Coronary artery (tissue), 2 donors: ENCODE results near the gene DPP7.

Experiments
- DNase-seq: peaks from one replicate; pipeline ENCODE4 v3.0.0-alpha.2; 2017; ENCODE audit warnings: low spot score
- H3K27ac ChIP-seq, 2 donors: fragments of 200-600 bp; sonication (generic); one replicate each; pipeline ENCODE4 v1.5.1; 2016 to 2019
- H3K4me3 ChIP-seq: fragments of 200-600 bp; sonication (generic); 2 replicates; pipeline ENCODE4 v1.5.1; 2016; ENCODE audit warnings: mild to moderate bottlenecking, moderate library complexity
- CTCF ChIP-seq: fragments of 200-600 bp; sonication (generic); IDR thresholded peaks from one replicate; pipeline ENCODE4 v1.5.1; 2019; ENCODE audit warnings: antibody characterized with exemption

DPP7 gene

DNA sequence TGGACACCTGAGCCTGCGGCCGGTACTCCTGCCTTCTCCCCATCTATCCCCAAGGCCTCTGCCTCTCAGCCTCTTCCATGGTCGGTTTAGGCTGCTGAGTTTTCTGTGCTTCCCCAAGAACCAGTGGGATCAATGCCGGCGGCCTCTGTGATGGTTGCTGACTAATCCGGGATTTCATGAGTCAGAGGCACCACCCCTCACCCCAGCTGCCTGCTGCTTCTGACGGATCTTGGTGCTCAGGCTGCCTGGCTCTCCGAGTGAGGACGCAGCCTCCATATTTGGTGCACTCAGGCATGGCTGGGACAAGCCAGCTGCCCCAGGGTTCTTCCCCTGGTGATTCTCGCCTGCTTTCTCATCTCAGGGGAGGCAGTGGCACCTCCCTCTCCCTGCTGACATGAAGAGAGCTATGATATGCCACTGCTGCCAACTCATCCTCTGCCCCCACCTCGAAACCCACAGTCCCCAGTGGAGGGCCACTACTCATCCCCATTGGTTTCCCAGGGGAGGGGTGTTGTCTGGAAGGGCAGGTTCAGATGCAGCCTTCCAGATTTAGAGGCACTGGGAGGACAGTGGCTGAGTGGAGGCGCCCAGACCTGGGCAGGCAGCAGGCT is 31.0 kb downstream of the DPP7 start:
- Histone ChIP-seq H3K4me3 (no peak overlapping the region), H3K27ac (peak overlapping the region; percentile 38 to 78)
- TF ChIP-seq CTCF = no peak
- no peak for DNase-seq

DNA sequence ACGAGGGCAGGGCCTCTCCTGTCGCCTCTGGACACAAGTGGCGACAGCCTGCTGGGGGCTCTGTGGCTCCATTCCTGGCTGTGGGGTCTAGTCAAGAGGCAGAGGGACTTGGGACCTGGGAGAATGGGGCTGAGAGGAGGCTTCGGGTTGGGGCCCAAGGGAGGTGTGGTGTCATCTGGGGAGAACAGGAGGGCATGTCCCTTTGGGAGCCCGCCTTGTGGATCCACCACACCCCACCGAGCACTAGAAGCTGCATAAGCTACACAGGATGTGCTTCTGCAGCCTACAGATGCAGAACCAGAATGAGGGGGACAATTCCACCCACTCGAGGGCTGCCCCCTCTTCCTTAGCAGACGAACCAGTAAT is 31.6 kb downstream of the DPP7 start:
- no peak for DNase-seq
- peak overlapping the region; percentile 38 to 78 for H3K27ac ChIP-seq
- no peak for TF ChIP-seq CTCF

DNA sequence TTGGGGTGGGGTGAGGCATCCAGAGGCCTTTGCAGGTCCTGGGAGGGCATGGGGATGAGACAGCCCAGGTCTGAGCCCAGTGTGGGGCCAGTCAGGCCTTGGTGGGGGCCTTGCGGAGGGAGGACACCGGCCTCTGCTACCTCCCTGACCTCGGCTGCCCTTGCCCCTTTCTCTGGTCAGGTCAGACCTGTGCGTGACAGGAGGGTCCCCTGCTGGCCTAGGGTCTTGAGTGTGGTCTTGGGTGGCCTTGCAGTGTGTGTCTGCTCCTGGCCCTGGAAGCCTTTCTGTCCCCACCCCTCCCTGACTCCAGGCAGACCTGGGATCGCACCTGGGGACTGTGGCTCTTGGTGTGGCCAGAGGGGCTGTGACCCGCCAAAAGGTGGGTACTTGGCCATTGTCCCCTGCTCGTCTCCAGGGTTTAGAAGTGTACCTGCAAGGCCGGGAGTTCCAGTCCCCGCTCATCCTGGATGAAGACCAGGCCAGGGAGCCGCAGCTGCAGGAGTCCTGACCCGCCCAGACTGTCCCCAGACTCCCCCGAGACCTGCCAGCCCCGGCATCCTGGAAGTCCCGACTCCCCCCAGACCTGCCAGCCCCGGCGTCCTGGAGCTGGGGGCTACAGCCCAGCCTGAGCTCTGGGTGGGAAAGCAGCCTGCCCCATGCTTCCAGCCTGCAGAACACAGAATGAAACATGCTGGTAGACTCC is 32.2 kb downstream of the DPP7 start:
- DNase-seq = no peak
- no peak for TF ChIP-seq CTCF
- Histone ChIP-seq H3K27ac (peak overlapping the region in 1 of 2 donors; percentile 78), H3K4me3 (no peak overlapping the region)

More for the DNA sequence above, 31.6 kb downstream of the DPP7 start:
- H3K4me3 ChIP-seq = no peak overlapping the region

- Histone ChIP-seq H3K27ac (no peak overlapping the region), H3K4me3 (no peak overlapping the region)
- no peak for TF ChIP-seq CTCF
- no peak for DNase-seq
These were observed 34.0 kb downstream of the DPP7 start for GRCh38 chr9:137080260-137081122.

GRCh38 chr9:137079401-137079787 is 35.1 kb downstream of the DPP7 start:
- TF ChIP-seq CTCF = no peak
- no peak for DNase-seq
- Histone ChIP-seq H3K27ac (no peak overlapping the region), H3K4me3 (no peak overlapping the region)

DNA sequence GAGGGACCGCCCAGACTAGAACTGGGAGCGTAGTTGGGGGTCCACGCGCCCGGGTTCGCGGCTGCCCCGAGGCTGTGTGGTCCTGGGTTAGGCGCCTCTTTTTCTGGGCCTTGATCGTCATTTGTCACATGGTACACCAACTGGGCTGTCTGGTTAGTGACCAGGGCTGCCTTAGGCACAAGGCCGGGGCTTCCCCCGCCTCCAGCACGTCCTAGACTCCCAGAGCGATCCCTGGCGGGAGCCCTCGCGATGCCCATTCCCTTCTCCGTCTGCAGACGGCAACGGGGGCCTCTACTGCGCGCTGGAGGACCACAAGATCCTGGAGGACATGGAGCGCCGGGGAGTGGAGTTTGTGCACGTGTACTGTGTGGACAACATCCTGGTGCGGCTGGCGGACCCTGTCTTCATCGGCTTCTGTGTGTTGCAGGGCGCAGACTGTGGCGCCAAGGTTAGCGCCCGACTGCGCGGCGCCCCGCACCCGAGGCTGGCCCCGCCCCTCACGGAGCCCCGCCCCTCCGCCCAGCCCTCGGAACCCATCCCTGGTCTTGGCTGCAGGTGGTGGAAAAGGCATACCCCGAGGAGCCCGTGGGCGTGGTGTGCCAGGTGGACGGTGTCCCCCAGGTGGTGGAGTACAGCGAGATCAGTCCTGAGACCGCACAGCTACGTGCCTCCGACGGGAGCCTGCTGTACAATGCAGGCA is 35.7 kb downstream of the DPP7 start:
- Histone ChIP-seq H3K27ac (no peak overlapping the region), H3K4me3 (peak overlapping the region; percentile 72)
- TF ChIP-seq CTCF = no peak
- no peak for DNase-seq
